PC-9 (cell line): ENCODE measurements around the gene HAT1. TPM values are rescaled to one million over a fixed set of nuclear protein-coding genes. Genes with fewer than 3 reads are reported as not detected.

Source experiments
- BruUV-seq: library from RNA; stranded (reverse); fragments of 400-500 nt; replicated peaks from 2 replicates; lab custom pipeline; 2021; lab: Mats Ljungman, UMichigan
- CTCF ChIA-PET: fragments of 300-600 bp; sonication (Branson Sonifier 250); formaldehyde crosslinking; loops from one replicate; lab custom pipeline; 2022; ENCODE audit warnings: antibody characterized with exemption; lab: Charles Lee
- POLR2A ChIA-PET: fragments of 300-600 bp; sonication (Branson Sonifier 250); formaldehyde crosslinking; loops from one replicate; lab custom pipeline; 2022; ENCODE audit warnings: antibody characterized with exemption; ENCODE audit not compliant: unreplicated experiment; lab: Charles Lee
- DNase-seq, 2 experiments: peaks; one replicate each; pipeline versions ENCODE4 v3.0.0 to v3.0.0-alpha.2; 2015 to 2022; ENCODE audit warnings: mixed read lengths in 1 of 2
- H2AFZ ChIP-seq: fragments of 200-600 bp; sonication (generic); 2 replicates; pipeline ENCODE4 v1.8.1; 2017; ENCODE audit warnings: antibody characterized with exemption
- H3F3A ChIP-seq: fragments of 200-600 bp; sonication (generic); 2 replicates; pipeline ENCODE4 v1.8.1; 2017; ENCODE audit warnings: antibody characterized with exemption, mild to moderate bottlenecking, low read depth; ENCODE audit not compliant: insufficient read depth
- H3K27ac ChIP-seq: fragments of 200-600 bp; sonication (generic); 2 replicates; pipeline ENCODE4 v1.6.1; 2016; ENCODE audit warnings: mixed run types
- H3K27me3 ChIP-seq: fragments of 200-600 bp; sonication (generic); 2 replicates; pipeline ENCODE4 v1.6.1; 2016; ENCODE audit warnings: low read depth, mixed run types; ENCODE audit not compliant: insufficient read depth
- H3K36me3 ChIP-seq: fragments of 200-600 bp; sonication (generic); 2 replicates; pipeline ENCODE4 v1.6.1; 2016; ENCODE audit warnings: low read depth, mixed run types
- H3K4me1 ChIP-seq: fragments of 200-600 bp; sonication (generic); replicated peaks from 2 replicates; pipeline ENCODE4 v1.6.1; 2016; ENCODE audit warnings: mixed run types; ENCODE audit not compliant: insufficient read depth
- H3K4me2 ChIP-seq: fragments of 200-600 bp; sonication (generic); 2 replicates; pipeline ENCODE4 v1.6.1; 2017; ENCODE audit warnings: mixed run types
- H3K4me3 ChIP-seq: fragments of 200-600 bp; sonication (generic); 2 replicates; pipeline ENCODE4 v1.6.1; 2016; ENCODE audit warnings: mixed run types
- H3K79me2 ChIP-seq: fragments of 200-600 bp; sonication (generic); 2 replicates; pipeline ENCODE4 v1.6.1; 2017; ENCODE audit warnings: low read depth, mixed run types
- H3K9me2 ChIP-seq: fragments of 200-600 bp; sonication (generic); 2 replicates; pipeline ENCODE4 v1.8.1; 2017; ENCODE audit warnings: mild to moderate bottlenecking; ENCODE audit not compliant: insufficient read depth
- H3K9me3 ChIP-seq: fragments of 200-600 bp; sonication (generic); 2 replicates; pipeline ENCODE4 v1.8.1; 2016; ENCODE audit warnings: low read depth; ENCODE audit not compliant: insufficient read depth
- H4K20me1 ChIP-seq: fragments of 200-600 bp; sonication (generic); 2 replicates; pipeline ENCODE4 v1.8.1; 2017; ENCODE audit not compliant: insufficient read depth
- EZH2 ChIP-seq: fragments of 200-600 bp; sonication (generic); IDR thresholded peaks from 2 replicates; pipeline ENCODE4 v1.8.0; 2017; ENCODE audit warnings: antibody characterized with exemption, low read depth
- intact Hi-C: fragments of 100-400 bp; cut with micrococcal nuclease; formaldehyde crosslinking; loops from one replicate; pipeline ENCODE4 v1.10.0; 2022; ENCODE audit not compliant: unreplicated experiment
- total RNA-seq: library from RNA; stranded (reverse); gene quantifications from 2 replicates; pipeline ENCODE4 v1.2.3, GENCODE V29; 2021
- TF ChIP-seq, protein P1 (sequence below): fragments of 200-600 bp; sonication (generic); conservative IDR thresholded peaks from 2 replicates; pipeline ENCODE4 v1.6.1; 2017; ENCODE audit warnings: mixed run types, antibody characterized with exemption, mild to moderate bottlenecking, moderate library complexity

HAT1 gene
- total RNA-seq, 1 experiment from 2014 or later = 132 TPM

GRCh38 chr2:172007372-172007771 lies 85.1 kb downstream of the HAT1 start:
- no peaks in the 10 kb centered on the region for H3K9me2 ChIP-seq
- no peak overlapping the region for H2AFZ ChIP-seq
- no peak for TF ChIP-seq EZH2
- TF ChIP-seq, protein P1, sequence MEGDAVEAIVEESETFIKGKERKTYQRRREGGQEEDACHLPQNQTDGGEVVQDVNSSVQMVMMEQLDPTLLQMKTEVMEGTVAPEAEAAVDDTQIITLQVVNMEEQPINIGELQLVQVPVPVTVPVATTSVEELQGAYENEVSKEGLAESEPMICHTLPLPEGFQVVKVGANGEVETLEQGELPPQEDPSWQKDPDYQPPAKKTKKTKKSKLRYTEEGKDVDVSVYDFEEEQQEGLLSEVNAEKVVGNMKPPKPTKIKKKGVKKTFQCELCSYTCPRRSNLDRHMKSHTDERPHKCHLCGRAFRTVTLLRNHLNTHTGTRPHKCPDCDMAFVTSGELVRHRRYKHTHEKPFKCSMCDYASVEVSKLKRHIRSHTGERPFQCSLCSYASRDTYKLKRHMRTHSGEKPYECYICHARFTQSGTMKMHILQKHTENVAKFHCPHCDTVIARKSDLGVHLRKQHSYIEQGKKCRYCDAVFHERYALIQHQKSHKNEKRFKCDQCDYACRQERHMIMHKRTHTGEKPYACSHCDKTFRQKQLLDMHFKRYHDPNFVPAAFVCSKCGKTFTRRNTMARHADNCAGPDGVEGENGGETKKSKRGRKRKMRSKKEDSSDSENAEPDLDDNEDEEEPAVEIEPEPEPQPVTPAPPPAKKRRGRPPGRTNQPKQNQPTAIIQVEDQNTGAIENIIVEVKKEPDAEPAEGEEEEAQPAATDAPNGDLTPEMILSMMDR = no peak
- H3K36me3 ChIP-seq = no peaks in the 10 kb centered on the region
- POLR2A ChIA-PET = interaction anchor here (0.5 kb wide), 1 partner anchor 1538 kb away, joined by 3 read pairs; no protein-coding TSS in a partner anchor
- no peak for DNase-seq
- no peaks in the 10 kb centered on the region for H3K27me3 ChIP-seq
- peaks cover 6% of the 10 kb centered on the region; the same call in 1 of the 2 replicates for H3F3A ChIP-seq
- no peaks in the 10 kb centered on the region for H3K9me3 ChIP-seq
- H3K4me1 ChIP-seq = peaks cover 9% of the 10 kb centered on the region
- H3K4me2 ChIP-seq = no peak overlapping the region
- BruUV-seq = no TSS peak
- H3K27ac ChIP-seq = no peak overlapping the region
- H3K4me3 ChIP-seq = no peak overlapping the region
- H3K79me2 ChIP-seq = no peaks in the 10 kb centered on the region
- no peaks in the 10 kb centered on the region for H4K20me1 ChIP-seq
- CTCF ChIA-PET = interaction anchor here (0.7 kb wide), 1 partner anchor 565 kb away, joined by 3 read pairs; no protein-coding TSS in a partner anchor
- intact Hi-C loops = loop anchor here (10.0 kb wide), 1 partner anchor 217 kb away; no protein-coding TSS in a partner anchor

DNA sequence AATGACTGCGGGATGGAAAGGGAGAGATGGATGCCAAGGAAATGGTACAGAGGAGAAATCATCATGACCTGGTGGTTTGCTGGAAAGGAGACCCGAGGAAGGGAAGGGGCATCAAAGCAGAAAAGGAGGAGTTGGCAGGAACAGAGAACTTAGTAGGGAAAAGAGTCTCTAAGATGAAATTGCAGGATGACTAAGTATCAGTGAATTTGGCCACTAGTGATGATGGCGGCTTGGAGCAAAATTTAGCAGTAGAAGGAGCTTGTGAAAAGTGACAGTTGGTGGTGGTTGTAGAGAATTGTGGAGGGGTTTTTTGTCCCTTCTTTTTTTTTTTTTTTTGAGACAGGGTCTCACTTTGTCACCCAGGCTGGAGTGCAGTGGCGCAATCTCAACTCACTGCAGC lies 87.6 kb downstream of the HAT1 start:
- no TSS peak for BruUV-seq
- H3K4me3 ChIP-seq = no peak overlapping the region
- no peak for TF ChIP-seq EZH2
- TF ChIP-seq, protein P1 = no peak
- H3K4me1 ChIP-seq = peaks cover 9% of the 10 kb centered on the region
- ChIA-PET POLR2A (interaction anchor here (0.6 kb wide), 1 partner anchor 206 kb away, joined by 8 read pairs; no protein-coding TSS in a partner anchor), CTCF (interaction anchor here (0.7 kb wide), 2 partner anchors 9 to 86 kb away, joined by 3 to 17 read pairs; no protein-coding TSS in a partner anchor)
- no peaks in the 10 kb centered on the region for H4K20me1 ChIP-seq
- no peaks in the 10 kb centered on the region for H3K9me2 ChIP-seq
- H3K4me2 ChIP-seq = no peak overlapping the region
- H3K36me3 ChIP-seq = no peaks in the 10 kb centered on the region
- no peaks in the 10 kb centered on the region for H3K27me3 ChIP-seq
- no peak overlapping the region for H3K27ac ChIP-seq
- H3K79me2 ChIP-seq = no peaks in the 10 kb centered on the region
- H3K9me3 ChIP-seq = no peaks in the 10 kb centered on the region
- intact Hi-C loops = loop anchor here (10.0 kb wide), 1 partner anchor 215 kb away; no protein-coding TSS in a partner anchor
- H3F3A ChIP-seq = peaks cover 6% of the 10 kb centered on the region; the same call in 1 of the 2 replicates
- H2AFZ ChIP-seq = no peak overlapping the region
- no peak for DNase-seq

- Histone ChIP-seq H2AFZ (no peak overlapping the region), H3F3A (peaks cover 6% of the 10 kb centered on the region; the same call in 1 of the 2 replicates), H3K27me3 (no peaks in the 10 kb centered on the region), H3K9me3 (no peaks in the 10 kb centered on the region), H3K4me2 (no peak overlapping the region), H3K4me1 (peaks cover 9% of the 10 kb centered on the region), H4K20me1 (no peaks in the 10 kb centered on the region), H3K4me3 (no peak overlapping the region), H3K79me2 (no peaks in the 10 kb centered on the region), H3K9me2 (no peaks in the 10 kb centered on the region), H3K27ac (no peak overlapping the region), H3K36me3 (no peaks in the 10 kb centered on the region)
- BruUV-seq = no TSS peak
- TF ChIP-seq EZH2 = no peak
- TF ChIP-seq, protein P1 = no peak
- DNase-seq = no peak
- POLR2A ChIA-PET = interaction anchor here (1.0 kb wide), 1 partner anchor 1363 kb away, joined by 8 read pairs; no protein-coding TSS in a partner anchor
- CTCF ChIA-PET = no interaction called here
- intact Hi-C loops = no loop called here
Observed at GRCh38 chr2:172011812-172012575, 89.7 kb downstream of the HAT1 start.
